GM19438 (cell line): ENCODE measurements around the gene USP20.

Source experiments
- ATAC-seq: cut with Tn5 transposase; IDR thresholded peaks from one replicate; pipeline ENCODE4 v1.9.1; 2021; ENCODE audit warnings: low read depth; ENCODE audit not compliant: unreplicated experiment

The USP20 gene

DNA sequence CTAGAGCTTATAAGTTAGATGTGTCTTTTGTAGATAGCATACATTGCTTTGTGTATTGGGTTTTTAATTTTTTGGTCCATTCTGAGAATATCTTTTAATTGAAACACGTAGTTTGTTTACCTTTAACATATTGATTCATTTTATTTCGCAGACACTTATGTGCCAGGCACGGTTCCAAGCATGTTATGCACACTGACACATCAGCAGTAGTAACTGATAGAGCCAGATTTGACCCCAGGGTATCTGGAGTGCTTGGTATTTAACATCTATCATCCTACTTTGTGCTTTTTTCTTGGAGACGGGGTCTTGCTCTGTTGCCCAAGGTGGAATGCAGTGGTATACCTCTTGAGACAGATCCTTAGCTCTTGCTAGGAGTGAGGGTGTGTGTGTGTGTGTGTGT, 71.9 kb downstream of the USP20 start:
- no peak for ATAC-seq

DNA sequence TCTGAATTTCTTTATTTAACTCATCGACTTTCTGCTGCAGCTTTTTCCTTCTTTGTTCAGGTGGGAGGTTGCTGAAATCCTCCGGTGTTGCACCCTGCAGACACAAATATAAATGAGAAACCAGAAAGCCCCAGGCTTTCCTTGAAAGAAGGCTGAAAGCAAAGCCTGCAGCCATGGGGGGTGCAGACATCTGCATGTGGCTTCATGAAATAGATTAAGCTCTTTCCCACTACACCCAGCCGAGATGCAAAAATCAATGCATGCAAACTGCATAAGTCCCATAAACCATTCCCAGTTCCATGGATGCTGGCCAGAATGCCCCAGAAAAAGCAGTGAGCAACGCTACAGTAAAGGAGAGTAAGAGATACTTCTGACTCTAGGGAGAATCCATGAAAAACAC, 73.6 kb downstream of the USP20 start:
- no peak for ATAC-seq

- ATAC-seq: no peak
These were observed 74.6 kb downstream of the USP20 start for GRCh38 chr9:129909851-129910250.

DNA sequence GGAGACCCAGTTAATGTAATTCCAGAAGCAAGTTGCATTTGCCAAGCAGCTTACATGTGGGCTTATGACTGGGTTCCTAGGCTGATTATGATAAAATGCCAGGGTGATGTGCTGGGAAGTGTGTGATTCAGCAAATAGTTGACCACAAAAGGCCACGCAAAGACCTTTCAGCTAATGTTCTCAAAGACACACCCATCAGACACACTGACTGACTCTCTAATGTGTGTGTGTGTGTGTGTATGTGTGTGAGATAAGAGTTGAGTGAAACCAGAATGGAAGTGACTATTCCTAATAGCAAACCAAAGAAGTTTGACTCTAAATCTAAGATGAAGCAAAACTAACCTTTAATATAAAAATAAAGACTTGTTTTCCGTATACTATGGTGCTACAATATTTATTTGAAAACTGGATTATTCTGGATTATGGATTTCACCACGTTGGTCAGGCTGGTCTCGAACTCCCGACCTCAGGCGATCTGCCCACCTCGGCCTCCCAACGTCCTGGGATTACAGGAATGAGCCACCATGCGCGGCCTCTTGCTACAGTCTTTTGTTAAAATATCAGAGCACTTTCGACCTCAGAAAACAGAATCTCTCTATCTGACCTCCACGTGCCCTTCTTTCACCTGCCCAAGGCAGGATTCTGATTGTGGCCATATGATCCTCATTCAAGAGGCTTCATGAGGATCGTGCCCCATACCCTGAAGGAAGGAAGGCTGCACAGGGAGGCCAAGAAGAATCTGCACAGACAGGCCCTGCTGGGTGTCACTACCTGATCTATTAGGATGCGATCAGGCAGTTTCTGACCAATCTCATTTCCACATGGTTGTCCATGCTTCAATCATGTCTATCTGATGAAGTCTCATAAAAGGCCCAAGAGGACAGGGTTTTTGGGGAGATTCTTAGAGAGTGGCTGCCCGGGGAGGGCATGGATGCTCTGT, 75.6 kb downstream of the USP20 start:
- ATAC-seq: no peak

DNA sequence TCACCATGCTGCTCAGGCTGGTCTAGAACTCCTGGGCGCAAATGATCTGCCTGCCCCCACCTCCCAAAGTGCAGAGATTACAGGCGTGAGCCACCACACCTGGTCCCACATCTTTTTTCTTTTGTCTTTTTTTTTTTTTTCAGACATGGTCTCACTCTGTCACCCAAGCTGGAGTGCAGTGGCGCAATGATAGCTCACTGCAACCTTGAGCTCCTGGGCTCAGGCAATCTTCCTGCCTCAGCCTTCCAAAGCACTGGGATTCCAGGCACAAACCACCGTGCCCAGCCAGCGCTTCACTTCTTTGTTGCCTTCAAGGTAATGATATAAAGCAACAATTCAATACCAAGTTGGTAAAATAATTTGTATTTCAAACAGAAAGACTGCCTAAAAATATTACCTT, 78.8 kb downstream of the USP20 start:
- ATAC-seq: no peak

DNA sequence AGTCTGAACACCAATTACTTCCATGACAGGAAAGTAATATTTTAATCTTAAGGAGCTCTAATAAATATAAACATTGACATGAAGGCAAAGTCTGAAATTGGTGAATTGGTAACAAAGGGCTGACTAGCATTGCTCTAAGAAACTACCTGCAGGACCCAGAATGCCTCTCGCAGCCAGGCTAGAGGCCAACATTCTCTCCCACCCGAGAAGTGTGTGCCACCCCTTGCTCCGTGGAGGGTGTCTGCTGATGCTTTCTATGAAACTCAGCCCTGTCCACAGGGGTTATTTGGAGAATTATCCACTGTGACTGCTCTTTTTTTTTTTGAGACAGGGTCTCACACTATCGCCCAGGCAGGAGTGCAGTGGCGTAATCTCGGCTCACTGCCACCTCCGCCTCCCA, 81.4 kb downstream of the USP20 start:
- ATAC-seq: no peak

- ATAC-seq: no peak
These were observed 83.2 kb downstream of the USP20 start for GRCh38 chr9:129918296-129918950.

- ATAC-seq: no peak
These were observed 84.0 kb downstream of the USP20 start for GRCh38 chr9:129919277-129919676.

DNA sequence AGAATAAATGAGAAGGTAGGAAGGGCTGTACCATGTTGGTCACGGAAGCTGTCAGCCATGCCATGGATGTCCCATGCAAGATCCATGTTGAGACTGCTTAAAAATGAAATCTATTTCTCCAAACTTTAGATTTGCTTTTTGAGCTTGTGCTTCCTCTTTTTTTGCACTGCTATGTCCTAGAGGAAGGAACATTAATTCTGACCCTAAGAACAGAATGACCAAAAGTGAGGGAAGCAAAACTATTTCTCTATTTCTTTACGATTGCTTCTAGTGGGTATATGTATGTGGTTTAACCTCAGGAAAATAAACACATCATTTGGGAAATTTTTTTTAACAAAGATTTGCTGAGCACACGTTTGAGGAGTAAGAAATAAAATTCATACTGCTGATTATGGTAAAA, 84.6 kb downstream of the USP20 start:
- no peak for ATAC-seq

- no peak for ATAC-seq
These were observed 86.6 kb downstream of the USP20 start for GRCh38 chr9:129921905-129922304.

DNA sequence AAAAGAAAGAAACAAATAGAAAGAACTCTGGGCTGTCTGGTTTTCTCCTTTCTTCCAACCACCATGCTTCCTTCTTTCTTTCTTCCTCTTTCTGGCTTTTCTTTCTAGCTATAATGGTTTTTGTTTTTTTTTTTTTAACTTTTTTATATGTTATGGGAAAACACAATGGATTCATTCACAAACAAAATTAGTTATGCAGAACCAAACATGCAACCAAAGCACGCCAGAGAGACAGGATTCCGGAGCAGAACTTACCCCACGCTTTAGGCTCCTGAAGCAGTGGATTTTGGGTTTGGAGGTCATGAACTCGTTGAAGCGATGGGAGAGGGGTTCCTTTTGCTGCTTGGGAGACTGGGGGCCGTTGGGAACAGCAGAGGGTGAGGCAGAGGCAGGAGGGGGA, 88.3 kb downstream of the USP20 start:
- no peak for ATAC-seq

GRCh38 chr9:129929496-129930125, 94.4 kb downstream of the USP20 start:
- no peak for ATAC-seq

- no peak for ATAC-seq
These were observed 95.5 kb downstream of the USP20 start for GRCh38 chr9:129930743-129931142.
